HL-60/S4 (cell line): ENCODE measurements around the gene TAS2R46.
"Not testable (repeated sequence)": the region's sequence is repeated elsewhere in the genome, so short reads cannot be mapped to it uniquely, and the experiment has no call there.

Experiments used
- in situ Hi-C: fragments of 300-500 bp; cut with MboI; formaldehyde crosslinking; loops from 2 replicates; pipeline ENCODE4 v1.14.3; 2022; ENCODE audit warnings: low sequenced_read_pairs

TAS2R46 gene, protein sequence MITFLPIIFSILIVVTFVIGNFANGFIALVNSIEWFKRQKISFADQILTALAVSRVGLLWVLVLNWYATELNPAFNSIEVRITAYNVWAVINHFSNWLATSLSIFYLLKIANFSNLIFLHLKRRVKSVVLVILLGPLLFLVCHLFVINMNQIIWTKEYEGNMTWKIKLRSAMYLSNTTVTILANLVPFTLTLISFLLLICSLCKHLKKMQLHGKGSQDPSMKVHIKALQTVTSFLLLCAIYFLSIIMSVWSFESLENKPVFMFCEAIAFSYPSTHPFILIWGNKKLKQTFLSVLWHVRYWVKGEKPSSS

GRCh38 chr12:11062194-11062593 is at the start of gene TAS2R46:
Gene TAS2R46, minus strand, starts transcription at chr12:11062294. Its CDS starts 0 bp downstream, at chr12:11062294.
- in situ Hi-C loops: not testable (repeated sequence)

- in situ Hi-C loops: not testable (repeated sequence)
These were observed 49.1 kb upstream of the TAS2R46 start for GRCh38 chr12:11111213-11111612.

GRCh38 chr12:11108862-11109261 is 46.8 kb upstream of the TAS2R46 start:
- in situ Hi-C loops: no loop called here

GRCh38 chr12:11107719-11108118 is 45.6 kb upstream of the TAS2R46 start:
- in situ Hi-C loops: no loop called here

GRCh38 chr12:11106288-11106687 is 44.2 kb upstream of the TAS2R46 start:
- in situ Hi-C loops: no loop called here

- in situ Hi-C loops: no loop called here
These were observed 43.5 kb upstream of the TAS2R46 start for GRCh38 chr12:11105546-11105945.

GRCh38 chr12:11094910-11095309 is 32.8 kb upstream of the TAS2R46 start:
- in situ Hi-C loops: not testable (repeated sequence)

DNA sequence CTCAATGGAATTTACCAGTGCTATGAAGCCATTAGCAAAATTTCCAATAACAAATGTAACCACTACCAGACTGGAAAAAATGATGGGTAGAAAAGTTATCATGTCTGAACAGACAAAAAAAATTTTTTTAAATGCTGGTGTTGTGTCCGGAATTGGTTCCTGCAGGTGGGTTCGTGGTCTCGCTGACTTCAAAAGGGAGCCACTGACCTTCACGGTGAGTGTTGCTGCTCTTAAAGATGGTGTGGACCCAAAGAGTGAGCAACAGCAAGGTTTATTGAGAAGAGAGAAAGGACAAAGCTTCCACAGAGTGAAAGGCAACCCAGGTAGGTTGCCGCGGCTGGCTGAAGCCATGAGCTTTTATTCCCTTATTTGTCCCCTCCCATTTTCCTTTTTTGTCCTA is 30.0 kb upstream of the TAS2R46 start, which contains the start of gene TAS2R43:
Gene TAS2R43, minus strand, starts transcription at position 186 of the 400 bp plus-strand sequence. Its CDS starts 84 bp downstream, at position 102.
- in situ Hi-C loops: no loop called here

DNA sequence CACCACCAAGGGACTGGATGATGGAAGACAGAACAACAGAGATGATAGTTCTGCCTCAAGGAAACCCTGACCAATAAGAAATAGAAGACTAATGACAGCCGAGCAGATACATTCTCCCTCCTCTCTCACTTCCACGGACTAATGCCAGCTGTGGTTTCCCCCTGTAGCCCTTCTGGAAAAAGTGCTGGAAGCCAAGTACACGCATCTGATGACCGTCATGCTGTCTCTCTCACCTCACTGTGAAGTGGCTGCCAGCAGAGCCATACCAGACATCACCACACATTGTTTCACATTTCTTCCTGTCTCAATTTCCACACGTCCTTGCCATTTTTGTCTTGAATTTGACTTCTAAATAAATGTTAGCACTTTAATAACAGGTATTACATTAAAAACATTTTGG is 27.2 kb upstream of the TAS2R46 start:
- in situ Hi-C loops: no loop called here

GRCh38 chr12:11085419-11085818 is 23.3 kb upstream of the TAS2R46 start:
- in situ Hi-C loops: no loop called here

GRCh38 chr12:11081987-11082386 is 19.9 kb upstream of the TAS2R46 start:
- in situ Hi-C loops: no loop called here

DNA sequence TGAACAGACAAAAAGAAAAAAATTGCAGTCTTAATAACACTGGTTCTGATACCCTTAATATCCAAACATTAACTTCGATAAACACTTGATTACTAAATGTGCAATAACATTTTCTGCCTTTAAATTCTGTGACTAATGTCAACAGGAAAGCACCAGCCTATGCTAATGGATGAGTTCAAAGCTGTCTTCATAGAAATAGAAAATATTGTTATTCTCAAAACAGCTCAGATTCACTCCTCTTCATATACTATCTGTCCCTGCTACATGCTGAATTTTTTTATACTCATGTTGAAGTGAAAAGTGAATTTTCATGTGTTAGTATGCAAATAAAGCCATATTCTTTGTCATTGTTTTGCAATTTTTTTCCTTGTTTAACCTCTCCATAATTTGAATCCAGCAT is 16.2 kb upstream of the TAS2R46 start:
- in situ Hi-C loops: no loop called here

DNA sequence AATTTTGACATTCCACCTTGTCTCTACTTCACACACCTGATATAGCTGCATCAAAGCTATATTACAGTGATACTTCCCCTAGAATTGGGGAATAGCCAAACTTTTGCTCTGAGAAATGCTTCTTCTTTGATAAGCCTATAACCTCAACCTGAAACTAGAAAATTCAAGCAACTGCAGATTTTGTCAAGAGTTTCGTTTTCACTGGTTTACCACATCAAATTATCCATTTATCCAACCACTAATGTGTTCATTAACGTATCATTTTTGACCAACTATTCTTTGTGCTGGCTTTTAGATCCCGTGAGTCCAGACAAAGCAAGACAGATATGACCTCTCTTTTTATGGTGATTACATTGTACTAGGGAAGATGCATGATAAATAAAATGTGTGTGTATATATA is 13.5 kb upstream of the TAS2R46 start:
- in situ Hi-C loops: no loop called here

DNA sequence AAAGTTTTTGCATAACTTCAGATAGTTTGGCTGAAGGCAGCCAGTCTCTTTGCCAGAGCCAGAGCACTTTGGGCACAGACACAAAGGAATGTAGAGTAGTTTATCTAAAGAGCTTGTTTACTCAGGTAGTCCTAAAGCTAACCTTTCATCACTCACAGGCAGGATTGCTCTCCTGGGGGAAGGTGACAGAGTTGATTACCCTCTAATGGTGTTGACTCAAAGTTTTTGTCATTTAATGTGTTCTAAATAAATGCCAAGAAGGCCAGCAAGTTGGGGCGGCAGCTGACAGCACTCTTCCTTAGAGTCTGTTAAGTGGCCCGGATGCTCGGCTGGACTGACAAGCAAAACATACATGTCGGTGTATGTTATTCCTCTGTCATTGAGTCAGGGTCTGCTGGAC is 9.3 kb upstream of the TAS2R46 start:
- in situ Hi-C loops: loop anchor here (5.0 kb wide), 1 partner anchor 54 kb away; no protein-coding TSS in a partner anchor

GRCh38 chr12:11070999-11071398 is 8.9 kb upstream of the TAS2R46 start:
- in situ Hi-C loops: loop anchor here (5.0 kb wide), 1 partner anchor 54 kb away; no protein-coding TSS in a partner anchor

GRCh38 chr12:11069854-11070365 is 7.8 kb upstream of the TAS2R46 start:
- in situ Hi-C loops: loop anchor here (5.0 kb wide), 1 partner anchor 53 kb away; no protein-coding TSS in a partner anchor

DNA sequence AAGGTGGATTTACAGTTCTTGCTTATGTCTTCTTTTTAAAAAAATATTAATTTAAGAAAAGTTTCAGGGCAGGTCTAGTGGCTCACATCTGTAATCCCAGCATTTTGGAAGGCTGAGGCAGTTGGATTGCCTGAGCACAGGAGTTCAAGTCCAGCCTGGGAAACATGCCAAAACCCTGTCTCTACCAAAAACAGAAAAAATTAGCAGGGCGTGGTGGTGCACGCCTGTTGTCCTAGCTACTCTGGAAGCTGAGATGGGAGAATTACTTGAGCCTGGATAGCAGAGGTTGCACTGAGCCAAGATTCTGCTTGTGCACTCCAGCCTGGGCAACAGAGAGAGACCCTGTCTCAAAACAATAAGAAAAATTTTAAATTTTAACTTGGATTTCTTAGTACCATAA is 5.4 kb upstream of the TAS2R46 start:
- in situ Hi-C loops: no loop called here

DNA sequence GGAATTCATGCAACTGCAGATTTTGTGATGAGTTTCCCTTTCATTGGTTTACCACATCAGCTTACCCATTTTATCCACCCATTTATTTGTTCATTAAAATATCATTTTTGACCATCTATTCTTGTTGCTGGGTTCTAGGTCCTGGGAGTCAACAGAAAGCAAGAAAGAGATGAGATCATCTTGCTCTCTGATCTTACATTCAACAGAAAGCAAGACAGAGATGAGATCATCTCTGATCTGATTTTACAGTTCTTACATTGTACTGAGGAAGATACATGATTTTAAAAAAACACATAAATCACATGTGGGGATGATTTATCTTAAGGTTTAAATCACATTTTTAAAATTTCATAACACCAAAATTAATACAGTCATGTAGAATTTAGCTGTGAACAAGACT is 2.3 kb downstream of the TAS2R46 start:
- in situ Hi-C loops: no loop called here

DNA sequence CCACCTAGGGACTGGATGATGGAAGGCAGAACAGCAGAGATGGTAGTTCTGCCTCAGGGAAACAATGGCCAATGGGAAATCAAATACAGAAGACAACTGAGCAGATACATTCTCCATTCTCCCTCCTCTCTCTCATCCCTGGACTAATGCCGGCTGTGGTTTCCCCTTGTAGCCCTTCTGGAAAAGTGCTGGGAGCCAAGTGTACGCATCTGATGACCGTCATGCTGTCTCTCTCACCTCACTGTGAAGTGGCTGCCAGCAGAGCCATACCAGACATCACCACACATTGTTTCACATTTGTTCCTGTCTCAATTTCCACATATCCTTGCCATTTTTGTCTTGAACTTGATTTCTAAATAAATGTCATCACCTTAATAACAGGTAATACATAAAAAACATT is 3.1 kb downstream of the TAS2R46 start:
- in situ Hi-C loops: no loop called here

DNA sequence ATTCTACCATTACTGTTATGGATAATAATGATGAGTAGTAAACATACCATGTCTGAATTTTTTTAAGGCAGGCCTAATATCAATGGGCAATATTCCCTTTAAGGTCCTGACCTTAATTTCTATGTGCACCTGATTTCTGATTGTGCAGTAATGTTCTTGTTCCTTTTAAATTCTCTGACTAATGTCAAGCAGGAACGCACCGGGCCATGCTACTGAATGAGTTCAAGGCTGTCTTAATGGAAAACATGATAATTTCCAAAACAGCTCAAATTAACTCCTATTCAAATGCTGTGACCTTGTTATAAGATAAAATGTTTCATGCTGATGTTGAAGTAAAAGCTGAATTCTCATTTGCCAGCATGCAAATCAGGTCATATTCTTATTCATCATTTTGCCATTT is 6.8 kb downstream of the TAS2R46 start:
- in situ Hi-C loops: no loop called here

DNA sequence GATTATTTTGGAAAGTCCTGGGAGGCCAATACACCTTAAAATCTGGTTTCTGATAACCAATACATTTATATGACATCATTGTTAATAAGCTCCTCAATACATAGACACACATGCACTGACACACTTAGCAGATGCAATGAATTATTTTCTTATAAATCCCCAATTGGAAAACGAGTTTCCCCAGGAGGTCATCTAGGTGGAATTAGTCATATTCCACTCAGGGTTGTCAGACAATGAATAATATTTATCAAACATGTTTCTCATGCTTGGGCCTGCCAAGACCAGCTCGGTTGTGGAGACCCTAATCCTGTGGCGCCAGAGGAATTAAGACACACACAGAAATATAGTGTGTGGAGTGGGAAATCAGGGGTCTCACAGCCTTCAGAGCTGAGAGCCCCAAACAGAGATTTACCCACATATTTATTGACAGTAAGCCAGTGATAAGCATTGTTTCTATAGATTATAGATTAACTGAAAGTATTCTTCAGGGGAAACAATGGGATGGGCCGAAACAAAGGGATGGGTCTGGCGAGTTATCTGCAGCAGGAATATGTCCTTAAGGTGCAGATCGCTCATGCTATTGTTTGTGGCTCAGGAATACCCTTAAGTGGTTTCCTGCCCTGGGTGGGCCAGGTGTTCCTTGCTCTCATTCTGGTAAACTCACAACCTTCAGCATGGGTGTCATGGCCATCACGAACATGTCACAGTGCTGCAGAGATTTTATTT is 12.1 kb downstream of the TAS2R46 start:
- in situ Hi-C loops: not testable (repeated sequence)

GRCh38 chr12:11041366-11041765 is 20.7 kb downstream of the TAS2R46 start:
- in situ Hi-C loops: not testable (repeated sequence)
